Activated naive CD8-positive, alpha-beta T cell (primary cell): ENCODE results near the gene CCDC106.

ENCODE experiments used
- H3K27ac Mint-ChIP-seq: one replicate; pipeline ENCODE4 v1.8.0; 2021; ENCODE audit warnings: mixed read lengths
- H3K27me3 Mint-ChIP-seq: one replicate; pipeline ENCODE4 v1.8.0; 2021; ENCODE audit warnings: mixed read lengths
- H3K36me3 Mint-ChIP-seq: one replicate; pipeline ENCODE4 v1.8.0; 2021; ENCODE audit warnings: mixed read lengths
- H3K4me1 Mint-ChIP-seq: one replicate; pipeline ENCODE4 v1.8.0; 2021; ENCODE audit warnings: low read depth, mixed read lengths
- H3K4me3 Mint-ChIP-seq: one replicate; pipeline ENCODE4 v1.8.0; 2021; ENCODE audit warnings: mild to moderate bottlenecking, mixed read lengths
- H3K9me3 Mint-ChIP-seq: one replicate; pipeline ENCODE4 v1.8.0; 2021; ENCODE audit warnings: low read depth, mixed read lengths

The CCDC106 gene

DNA sequence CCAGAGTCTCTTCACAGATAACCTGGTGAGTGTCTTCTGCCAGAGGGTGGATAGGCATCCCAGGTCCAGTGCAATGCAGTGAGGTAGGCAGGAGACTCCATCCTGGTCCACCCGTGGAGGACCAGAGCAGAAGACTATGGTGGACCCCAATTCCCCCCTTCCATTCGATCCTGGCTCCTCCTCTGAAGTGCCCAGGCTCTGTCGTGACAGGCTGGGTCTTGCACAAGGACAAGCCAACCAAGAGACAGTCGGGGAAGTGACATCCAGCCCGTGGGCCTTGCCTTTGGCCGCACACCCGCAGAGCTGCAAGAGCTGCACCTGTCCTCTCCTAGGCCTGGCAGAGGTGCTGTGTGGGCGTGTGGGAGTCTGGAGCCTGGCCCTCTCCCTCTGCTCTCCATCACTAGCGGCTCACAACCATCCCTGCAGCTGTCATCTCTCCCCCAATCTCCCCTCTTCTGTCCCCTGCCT is 26.8 kb upstream of the CCDC106 start:
- H3K9me3 Mint-ChIP-seq, result no peaks in the 10 kb centered on the region
- no peaks in the 10 kb centered on the region for H3K36me3 Mint-ChIP-seq
- H3K27me3 Mint-ChIP-seq, result no peaks in the 10 kb centered on the region
- H3K4me3 Mint-ChIP-seq, result peak overlapping the region; percentile 53
- peaks cover 49% of the 10 kb centered on the region for H3K4me1 Mint-ChIP-seq
- H3K27ac Mint-ChIP-seq, result no peak overlapping the region

DNA sequence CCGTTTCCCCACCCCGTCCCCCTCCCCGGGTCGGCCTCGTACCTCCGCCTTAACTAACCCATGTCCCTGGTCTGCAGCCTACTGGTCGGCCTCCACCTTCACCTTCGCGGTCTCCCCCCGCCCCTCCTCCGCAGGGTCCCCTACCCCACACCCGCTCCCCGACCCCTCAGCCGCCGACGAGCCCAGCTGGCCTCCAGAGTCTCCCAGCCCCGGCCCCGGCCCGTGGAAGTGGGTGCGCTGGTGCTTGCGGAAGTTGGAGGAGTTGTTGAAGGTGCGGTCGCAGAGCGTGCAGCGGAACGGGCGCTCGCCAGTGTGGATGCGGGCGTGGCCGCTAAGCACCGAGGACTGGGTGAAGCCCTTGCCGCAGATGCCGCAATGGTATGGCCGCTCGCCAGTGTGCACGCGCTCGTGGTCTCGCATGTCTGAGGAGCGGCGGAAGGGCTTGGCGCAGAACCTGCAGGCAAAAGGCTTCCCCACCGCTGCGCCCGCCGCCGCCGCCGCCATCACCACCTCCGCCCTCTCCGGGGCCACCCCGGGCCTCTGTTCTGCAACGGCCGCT is 26.3 kb upstream of the CCDC106 start:
- no peak overlapping the region for H3K27ac Mint-ChIP-seq
- H3K4me1 Mint-ChIP-seq, result peaks cover 54% of the 10 kb centered on the region
- H3K27me3 Mint-ChIP-seq, result no peaks in the 10 kb centered on the region
- no peaks in the 10 kb centered on the region for H3K9me3 Mint-ChIP-seq
- no peaks in the 10 kb centered on the region for H3K36me3 Mint-ChIP-seq
- H3K4me3 Mint-ChIP-seq, result no peak overlapping the region

DNA sequence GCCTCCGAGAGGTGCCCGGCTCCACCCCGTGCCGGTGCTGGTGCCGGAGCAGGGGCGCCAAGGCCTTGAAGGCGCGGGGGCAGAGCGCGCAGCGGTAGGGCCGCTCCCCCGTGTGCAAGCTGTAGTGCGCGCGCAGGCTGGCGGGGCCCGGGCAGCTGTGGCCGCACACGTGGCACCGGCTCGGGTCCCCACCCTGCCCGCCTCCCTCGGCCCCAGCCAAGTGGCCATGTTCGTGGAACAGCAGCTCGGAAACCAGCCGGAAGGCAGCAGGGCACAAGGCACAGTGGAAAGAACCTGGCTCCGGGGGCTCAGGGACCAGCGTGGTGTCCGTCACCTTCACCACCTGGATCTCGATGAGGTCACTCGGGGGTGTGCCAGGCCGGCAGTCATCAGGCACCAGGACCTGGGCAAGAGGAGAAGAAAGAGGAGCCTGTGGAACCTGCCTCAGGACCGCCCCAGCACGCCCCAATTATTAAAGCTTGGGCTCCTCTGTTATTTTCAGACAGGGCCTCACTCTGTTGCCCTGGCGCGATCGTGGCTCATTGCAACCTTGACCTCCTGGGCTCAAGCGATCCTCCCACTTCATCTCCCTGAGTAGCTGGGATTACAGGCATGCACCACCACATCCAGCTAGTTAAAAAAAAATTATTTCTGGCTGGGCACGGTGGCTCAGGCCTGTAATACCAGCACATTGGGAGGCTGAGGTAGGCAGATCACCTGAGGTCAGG is 25.6 kb upstream of the CCDC106 start:
- Mint-ChIP-seq H3K27me3 (no peaks in the 10 kb centered on the region), H3K4me1 (peaks cover 58% of the 10 kb centered on the region), H3K9me3 (no peaks in the 10 kb centered on the region), H3K4me3 (no peak overlapping the region), H3K36me3 (no peaks in the 10 kb centered on the region), H3K27ac (no peak overlapping the region)

DNA sequence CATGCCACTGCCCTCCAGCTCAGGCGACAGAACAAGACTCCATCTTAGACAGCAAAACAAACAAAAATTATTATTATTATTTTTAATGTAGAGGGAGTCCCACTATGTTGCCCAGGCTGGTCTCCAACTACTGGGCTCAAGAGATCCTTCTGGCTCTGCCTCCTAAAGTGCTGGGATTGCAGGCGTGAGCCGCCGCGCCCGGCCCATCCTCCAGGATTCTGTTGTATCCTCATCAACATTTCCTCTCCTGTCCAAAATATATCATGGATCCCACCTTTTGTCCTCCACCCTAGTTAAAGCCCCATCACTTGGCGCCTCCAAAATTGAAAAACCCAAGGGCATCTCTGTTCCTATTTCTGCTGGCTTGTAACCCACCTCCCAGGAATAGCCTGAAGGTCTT is 24.9 kb upstream of the CCDC106 start:
- Mint-ChIP-seq H3K36me3 (no peaks in the 10 kb centered on the region), H3K27me3 (no peaks in the 10 kb centered on the region), H3K27ac (no peak overlapping the region), H3K4me1 (peaks cover 60% of the 10 kb centered on the region), H3K4me3 (no peak overlapping the region), H3K9me3 (no peaks in the 10 kb centered on the region)

DNA sequence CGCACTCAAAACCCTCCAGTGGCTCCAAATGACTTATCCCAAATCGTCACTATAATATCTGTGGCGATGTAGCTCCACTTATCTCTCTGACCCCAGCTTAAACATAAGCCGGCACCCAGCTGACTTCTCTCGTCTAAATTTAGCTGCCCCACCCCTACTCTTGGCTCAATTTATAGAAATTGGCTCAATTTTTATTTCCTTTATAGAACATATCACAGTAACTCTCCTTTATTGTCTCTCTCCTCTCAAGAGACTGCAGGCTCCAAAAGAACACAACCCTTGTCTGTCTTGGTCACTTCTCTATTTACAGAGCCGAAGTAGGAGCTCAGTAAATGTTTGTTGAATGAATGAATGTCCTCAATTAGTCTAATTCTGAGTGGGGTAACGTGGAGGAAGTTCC is 24.5 kb upstream of the CCDC106 start:
- peak overlapping the region; percentile 84 for H3K27ac Mint-ChIP-seq
- no peaks in the 10 kb centered on the region for H3K27me3 Mint-ChIP-seq
- no peaks in the 10 kb centered on the region for H3K9me3 Mint-ChIP-seq
- H3K4me1 Mint-ChIP-seq, result peaks cover 59% of the 10 kb centered on the region
- no peaks in the 10 kb centered on the region for H3K36me3 Mint-ChIP-seq
- peak overlapping the region; percentile 84 for H3K4me3 Mint-ChIP-seq

DNA sequence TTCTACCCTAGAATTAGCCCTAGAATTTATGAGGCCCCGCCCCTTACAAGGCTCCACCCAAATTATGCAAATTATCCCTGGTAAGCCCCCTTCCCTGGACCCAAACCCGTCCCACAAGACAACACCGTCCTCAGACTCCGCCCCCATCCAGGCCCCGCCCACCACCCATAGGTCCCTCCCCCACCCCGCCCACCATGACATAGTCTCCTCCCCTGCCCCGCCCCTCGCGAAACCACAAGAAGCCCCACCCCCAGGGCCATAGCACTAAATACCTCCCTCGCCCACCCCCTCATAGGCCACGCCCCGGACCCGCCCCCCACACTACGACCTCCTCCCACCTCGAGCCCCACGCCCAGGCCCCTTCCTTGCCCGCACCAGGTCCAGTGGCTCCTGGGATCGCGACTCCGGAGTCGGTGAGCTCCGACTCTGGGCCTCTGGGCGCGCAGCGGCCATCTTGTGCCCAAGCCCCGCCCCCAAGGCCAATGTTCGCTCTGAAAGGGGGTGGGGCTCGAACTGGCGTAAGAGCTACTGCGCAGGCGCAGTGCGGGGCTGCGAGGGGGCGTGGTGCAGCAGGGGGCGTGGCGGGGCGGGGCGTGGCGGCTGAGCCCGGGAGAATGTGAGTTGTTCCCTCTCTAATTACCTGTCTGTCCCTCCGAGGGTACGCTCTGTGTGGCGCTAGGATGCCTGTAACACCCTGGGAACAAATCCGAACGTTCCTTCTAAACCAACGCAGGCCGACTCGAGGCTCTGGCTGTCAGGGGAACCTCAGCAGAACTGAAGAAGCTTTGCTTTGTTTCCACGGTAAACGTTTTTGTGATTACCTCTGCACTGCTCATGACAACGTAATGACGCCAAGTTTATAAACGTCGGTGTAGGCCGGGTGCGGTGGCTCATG is 23.7 kb upstream of the CCDC106 start, which contains the start of gene ZNF784:
TSS of gene ZNF784 (minus strand) at position 458 of the 895 bp plus-strand sequence. CDS start at position 453, 5 bp downstream.
- Mint-ChIP-seq H3K27ac (peak within 1 kb of the TSS; percentile 84), H3K4me3 (peak within 1 kb of the TSS; percentile 84), H3K9me3 (no peaks in the 10 kb centered on the region), H3K4me1 (peaks cover 56% of the 10 kb centered on the region), H3K27me3 (no peaks in the 10 kb centered on the region), H3K36me3 (no peaks in the 10 kb centered on the region)

DNA sequence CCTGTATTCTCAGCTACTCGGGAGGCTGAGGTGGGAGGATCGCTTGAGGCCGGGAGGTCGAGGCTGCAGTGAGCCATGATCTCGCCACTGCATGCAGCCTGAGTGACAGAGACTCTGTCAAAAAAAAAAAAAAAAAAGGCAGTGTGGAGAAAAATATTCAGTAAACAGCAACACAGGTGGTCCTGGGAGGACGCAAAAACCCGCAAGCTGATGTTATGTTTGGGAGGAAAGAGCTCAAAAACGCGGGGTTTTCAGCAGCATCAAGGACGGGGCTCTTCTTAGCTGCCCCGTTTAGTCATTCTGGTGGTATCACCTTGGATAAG is 23.0 kb upstream of the CCDC106 start:
- Mint-ChIP-seq H3K27ac (peak overlapping the region; percentile 84), H3K27me3 (no peaks in the 10 kb centered on the region), H3K9me3 (no peaks in the 10 kb centered on the region), H3K4me1 (peaks cover 51% of the 10 kb centered on the region), H3K36me3 (no peaks in the 10 kb centered on the region), H3K4me3 (peak overlapping the region; percentile 84)

DNA sequence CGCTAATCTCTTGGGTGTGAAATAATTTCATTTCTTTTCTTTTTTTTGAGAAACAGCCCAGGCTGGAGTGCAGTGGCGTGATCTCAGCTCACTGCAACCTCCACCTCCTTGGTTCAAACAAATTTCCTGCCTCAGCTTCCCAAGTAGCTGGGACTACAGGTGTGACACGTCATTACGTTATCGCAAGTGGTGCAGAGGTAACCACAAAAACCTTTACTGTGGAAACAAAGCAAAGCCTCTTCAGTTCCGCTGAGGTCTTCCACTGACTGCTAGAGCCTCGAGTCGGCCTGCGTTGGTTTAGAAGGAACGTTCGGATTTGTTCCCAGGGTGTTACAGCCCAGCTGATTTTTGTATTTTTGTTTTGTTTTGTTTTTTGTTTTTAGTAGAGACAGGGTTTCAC is 21.7 kb upstream of the CCDC106 start:
- Mint-ChIP-seq H3K4me1 (peaks cover 37% of the 10 kb centered on the region), H3K4me3 (peak overlapping the region; percentile 70), H3K27me3 (no peaks in the 10 kb centered on the region), H3K27ac (peak overlapping the region; percentile 16), H3K9me3 (no peaks in the 10 kb centered on the region), H3K36me3 (no peaks in the 10 kb centered on the region)

DNA sequence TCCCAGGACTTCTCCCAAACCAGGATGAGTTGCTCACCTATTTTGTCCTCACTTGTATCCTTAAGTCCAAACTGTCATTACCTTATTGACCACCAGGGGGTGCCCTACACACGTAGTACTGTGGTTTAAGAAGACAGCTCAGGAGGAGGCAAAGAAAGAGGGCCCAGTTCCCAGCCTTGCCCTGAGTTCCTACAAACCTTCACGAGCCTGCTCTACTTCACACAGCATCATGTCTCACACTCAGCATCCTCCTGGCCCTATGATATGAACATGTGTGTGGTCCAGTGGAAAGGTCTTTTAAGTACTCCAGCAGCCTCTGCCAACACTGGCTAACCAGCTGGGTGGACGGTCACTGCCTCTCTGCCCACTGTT is 15.6 kb upstream of the CCDC106 start:
- H3K27me3 Mint-ChIP-seq, result no peaks in the 10 kb centered on the region
- H3K9me3 Mint-ChIP-seq, result no peaks in the 10 kb centered on the region
- peaks cover 7% of the 10 kb centered on the region for H3K36me3 Mint-ChIP-seq
- H3K4me1 Mint-ChIP-seq, result peaks cover 42% of the 10 kb centered on the region
- peak overlapping the region; percentile 1 for H3K4me3 Mint-ChIP-seq
- H3K27ac Mint-ChIP-seq, result peak overlapping the region; percentile 64

DNA sequence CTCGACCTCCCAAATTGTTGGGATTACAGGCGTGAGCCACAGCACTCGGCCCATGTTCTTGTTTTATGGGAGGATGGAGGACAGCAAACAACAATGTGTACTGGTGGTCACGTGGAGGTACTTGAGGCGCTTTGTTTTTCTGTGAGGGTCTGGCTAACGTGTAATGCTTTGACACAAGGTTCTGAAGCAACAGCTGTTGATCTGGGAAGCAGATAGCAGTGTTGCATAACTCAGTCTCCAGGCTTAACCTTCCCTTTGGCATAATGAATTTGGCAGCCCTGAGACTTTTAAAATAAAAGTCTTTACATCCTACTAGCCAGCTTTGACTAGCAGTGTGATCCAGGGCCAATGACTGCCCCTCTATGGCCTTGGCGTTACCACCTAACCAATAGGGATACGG is 14.2 kb upstream of the CCDC106 start:
- Mint-ChIP-seq H3K4me3 (peak overlapping the region; percentile 98), H3K27me3 (no peaks in the 10 kb centered on the region), H3K4me1 (peaks cover 46% of the 10 kb centered on the region), H3K27ac (no peak overlapping the region), H3K36me3 (peaks cover 11% of the 10 kb centered on the region), H3K9me3 (no peaks in the 10 kb centered on the region)

DNA sequence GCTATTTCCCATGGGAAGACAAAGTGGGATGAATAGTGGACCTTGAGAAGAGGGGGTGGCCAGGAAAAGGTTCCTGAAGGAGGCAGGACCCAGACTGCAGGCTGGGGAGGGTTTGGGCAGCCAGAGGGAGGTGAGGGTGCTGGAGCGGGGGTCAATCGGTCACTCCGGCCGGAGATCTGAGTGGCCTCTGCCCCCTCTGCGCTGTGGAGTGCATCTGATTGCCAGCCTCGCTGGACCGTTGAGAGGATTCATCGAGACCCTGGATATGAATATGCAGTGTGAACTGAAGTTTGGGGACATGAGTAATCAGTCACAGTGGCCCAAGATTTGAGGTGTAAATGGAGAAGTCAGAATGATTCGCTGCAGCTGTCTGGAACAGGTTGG is 12.7 kb upstream of the CCDC106 start:
- Mint-ChIP-seq H3K4me1 (peaks cover 54% of the 10 kb centered on the region), H3K27ac (peak overlapping the region; percentile 100), H3K9me3 (no peaks in the 10 kb centered on the region), H3K4me3 (peak overlapping the region; percentile 98), H3K36me3 (peaks cover 13% of the 10 kb centered on the region), H3K27me3 (no peaks in the 10 kb centered on the region)

DNA sequence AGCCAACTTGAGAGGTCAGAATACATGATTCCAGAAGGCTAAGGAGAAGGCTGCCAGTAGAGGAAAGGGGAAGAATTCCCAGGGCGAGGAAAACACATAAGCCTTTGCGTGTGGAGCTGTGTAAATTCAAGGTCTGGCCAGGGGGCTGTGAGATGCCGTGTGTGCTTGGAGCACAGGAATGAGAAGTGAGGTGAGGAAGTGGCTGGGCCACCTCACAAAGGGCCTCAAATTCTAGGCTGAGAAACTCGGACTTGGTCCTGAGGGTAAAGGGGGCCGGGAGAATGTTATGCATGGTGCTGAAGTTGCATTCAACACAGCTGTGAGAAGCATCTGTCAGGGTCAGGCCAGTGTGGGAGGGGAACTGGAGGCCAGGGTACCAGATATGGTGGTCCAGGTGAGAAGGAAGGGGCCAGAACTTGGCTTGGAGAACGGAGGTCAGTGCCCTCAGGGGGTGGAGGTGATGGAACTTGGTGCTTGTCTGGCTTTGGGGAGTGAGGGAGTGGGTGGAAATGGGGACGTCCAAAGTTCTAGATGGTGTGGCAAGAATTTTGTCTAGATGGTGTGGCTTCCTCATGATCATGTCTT is 12.1 kb upstream of the CCDC106 start:
- no peaks in the 10 kb centered on the region for H3K27me3 Mint-ChIP-seq
- peak overlapping the region; percentile 100 for H3K27ac Mint-ChIP-seq
- peaks cover 13% of the 10 kb centered on the region for H3K36me3 Mint-ChIP-seq
- H3K9me3 Mint-ChIP-seq, result no peaks in the 10 kb centered on the region
- H3K4me3 Mint-ChIP-seq, result peak overlapping the region; percentile 98
- H3K4me1 Mint-ChIP-seq, result peaks cover 57% of the 10 kb centered on the region

DNA sequence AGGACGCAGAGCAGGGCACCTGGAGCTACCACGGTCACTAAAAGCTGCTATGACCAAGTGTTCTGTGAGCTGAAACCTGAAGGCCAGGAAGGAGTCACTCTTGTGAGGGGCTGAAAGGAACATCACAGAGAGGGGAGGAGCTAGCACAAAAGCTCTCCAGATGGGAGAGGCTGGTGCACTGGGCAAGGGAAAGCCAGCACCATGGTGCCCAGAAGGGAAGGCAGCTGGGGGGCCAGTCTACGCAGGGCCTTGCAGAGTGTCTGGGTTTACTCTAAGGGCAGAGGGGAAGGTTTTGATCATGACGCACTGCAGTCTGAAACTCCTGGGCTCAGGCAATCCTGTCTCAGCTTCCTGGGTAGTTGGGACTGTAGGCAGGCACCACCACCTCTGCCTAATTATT is 11.3 kb upstream of the CCDC106 start:
- Mint-ChIP-seq H3K36me3 (peaks cover 13% of the 10 kb centered on the region), H3K27ac (peak overlapping the region; percentile 100), H3K4me1 (peaks cover 54% of the 10 kb centered on the region), H3K9me3 (no peaks in the 10 kb centered on the region), H3K27me3 (no peaks in the 10 kb centered on the region), H3K4me3 (peak overlapping the region; percentile 98)

DNA sequence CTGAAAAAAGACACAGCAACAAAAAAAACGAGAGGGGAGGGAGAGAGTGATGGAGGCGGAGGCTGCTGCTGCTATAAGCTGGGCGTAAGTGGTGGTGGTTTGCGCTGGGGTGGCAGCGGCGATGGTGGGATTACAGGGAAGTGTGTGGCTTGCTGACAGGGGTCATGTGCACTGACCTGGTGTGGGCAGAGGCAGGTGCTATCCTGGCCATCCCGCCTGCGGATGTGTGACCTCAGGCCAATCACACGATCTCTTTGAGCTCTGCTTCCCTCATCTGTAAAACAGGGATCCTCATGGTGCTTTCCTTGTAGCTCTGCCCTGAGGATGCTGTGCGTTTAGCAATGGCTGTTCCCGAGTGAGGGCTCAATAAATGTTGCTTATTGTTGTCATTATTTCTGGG is 10.5 kb upstream of the CCDC106 start:
- Mint-ChIP-seq H3K4me3 (peak overlapping the region; percentile 57), H3K4me1 (peaks cover 51% of the 10 kb centered on the region), H3K27ac (peak overlapping the region; percentile 61), H3K9me3 (no peaks in the 10 kb centered on the region), H3K36me3 (peaks cover 13% of the 10 kb centered on the region), H3K27me3 (no peaks in the 10 kb centered on the region)

DNA sequence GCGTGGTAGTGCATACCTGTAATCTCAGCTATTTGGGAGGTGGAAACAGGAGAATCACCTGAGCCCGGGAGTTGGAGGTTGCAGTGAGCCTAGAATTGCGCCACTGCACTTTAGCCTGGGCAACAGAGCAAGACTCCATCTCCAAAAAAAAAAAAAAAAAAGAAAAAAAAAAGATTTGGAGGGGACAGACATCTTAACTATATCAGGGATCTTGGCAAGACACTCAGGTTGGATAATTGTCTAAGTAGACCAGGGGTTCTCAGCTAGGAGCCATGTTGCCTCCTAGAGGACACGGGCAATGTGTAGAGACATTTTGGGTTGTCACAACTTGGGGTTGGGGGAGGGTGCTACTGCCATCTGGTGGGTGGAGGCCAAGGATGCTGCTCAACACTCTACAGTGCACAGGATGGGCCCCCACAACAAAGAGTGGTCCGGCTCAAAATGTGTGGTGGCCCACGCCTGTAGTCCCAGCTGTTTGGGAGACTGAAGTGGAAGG is 9.1 kb upstream of the CCDC106 start:
- peaks cover 13% of the 10 kb centered on the region for H3K36me3 Mint-ChIP-seq
- peak overlapping the region; percentile 65 for H3K4me3 Mint-ChIP-seq
- H3K27me3 Mint-ChIP-seq, result no peaks in the 10 kb centered on the region
- H3K4me1 Mint-ChIP-seq, result peaks cover 59% of the 10 kb centered on the region
- no peaks in the 10 kb centered on the region for H3K9me3 Mint-ChIP-seq
- H3K27ac Mint-ChIP-seq, result peak overlapping the region; percentile 41
